ENCODE measurements around the gene PDSS2. TPM values are rescaled to one million over a fixed set of nuclear protein-coding genes. Genes with fewer than 3 reads are reported as not detected.
"Not testable (repeated sequence)": the region's sequence is repeated elsewhere in the genome, so short reads cannot be mapped to it uniquely, and the experiment has no call there.

The PDSS2 gene
- total RNA-seq, 4 donors from 2014 or later: 6.5 to 9.6 (median 8.8) TPM

DNA sequence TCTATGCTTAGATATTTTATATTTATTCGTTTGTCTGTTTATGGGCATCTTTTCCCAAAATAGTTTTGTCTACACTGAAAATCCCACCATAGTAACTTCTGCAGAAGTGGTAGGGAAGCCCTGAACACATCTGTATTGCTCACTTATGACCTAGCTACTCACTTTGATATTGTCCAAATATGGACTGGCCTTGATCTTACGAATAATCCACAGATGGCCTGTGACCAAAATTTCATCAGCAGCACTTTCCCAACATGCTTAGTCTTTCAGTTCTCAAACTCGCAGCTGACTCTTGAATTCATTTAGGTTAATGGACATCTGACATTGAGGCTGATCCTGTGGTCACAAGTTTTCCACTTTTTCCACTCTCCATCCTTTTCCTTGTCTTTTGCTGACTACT lies 263.2 kb downstream of the PDSS2 start:
- ATAC-seq (ENCODE audit: low FRiP score): no peak
- no peak for DNase-seq (ENCODE audit: low spot score)
- TF ChIP-seq, protein P1, sequence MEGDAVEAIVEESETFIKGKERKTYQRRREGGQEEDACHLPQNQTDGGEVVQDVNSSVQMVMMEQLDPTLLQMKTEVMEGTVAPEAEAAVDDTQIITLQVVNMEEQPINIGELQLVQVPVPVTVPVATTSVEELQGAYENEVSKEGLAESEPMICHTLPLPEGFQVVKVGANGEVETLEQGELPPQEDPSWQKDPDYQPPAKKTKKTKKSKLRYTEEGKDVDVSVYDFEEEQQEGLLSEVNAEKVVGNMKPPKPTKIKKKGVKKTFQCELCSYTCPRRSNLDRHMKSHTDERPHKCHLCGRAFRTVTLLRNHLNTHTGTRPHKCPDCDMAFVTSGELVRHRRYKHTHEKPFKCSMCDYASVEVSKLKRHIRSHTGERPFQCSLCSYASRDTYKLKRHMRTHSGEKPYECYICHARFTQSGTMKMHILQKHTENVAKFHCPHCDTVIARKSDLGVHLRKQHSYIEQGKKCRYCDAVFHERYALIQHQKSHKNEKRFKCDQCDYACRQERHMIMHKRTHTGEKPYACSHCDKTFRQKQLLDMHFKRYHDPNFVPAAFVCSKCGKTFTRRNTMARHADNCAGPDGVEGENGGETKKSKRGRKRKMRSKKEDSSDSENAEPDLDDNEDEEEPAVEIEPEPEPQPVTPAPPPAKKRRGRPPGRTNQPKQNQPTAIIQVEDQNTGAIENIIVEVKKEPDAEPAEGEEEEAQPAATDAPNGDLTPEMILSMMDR (IDR thresholded peaks at IDR 0.05): no peak

DNA sequence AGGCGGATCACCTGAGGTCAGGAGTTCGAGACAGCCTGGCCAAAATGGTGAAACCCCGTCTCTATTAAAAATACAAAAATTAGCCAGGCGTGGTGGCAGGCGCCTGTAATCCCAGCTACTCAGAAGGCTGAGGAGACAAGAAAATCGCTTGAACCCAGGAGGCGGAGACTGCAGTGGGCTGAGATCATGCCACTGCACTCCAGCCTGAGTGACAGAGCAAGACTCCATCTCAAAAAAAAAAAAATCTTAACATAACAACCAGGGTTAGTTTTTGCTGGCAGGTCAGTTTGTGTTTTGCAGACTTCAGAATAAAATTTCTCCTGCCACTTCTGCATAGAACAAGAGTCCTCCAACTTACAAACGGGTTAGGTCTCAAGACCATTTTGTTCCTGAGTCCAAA lies 264.6 kb downstream of the PDSS2 start:
- not testable (repeated sequence) for DNase-seq (ENCODE audit: low spot score); ATAC-seq (ENCODE audit: low FRiP score)

DNA sequence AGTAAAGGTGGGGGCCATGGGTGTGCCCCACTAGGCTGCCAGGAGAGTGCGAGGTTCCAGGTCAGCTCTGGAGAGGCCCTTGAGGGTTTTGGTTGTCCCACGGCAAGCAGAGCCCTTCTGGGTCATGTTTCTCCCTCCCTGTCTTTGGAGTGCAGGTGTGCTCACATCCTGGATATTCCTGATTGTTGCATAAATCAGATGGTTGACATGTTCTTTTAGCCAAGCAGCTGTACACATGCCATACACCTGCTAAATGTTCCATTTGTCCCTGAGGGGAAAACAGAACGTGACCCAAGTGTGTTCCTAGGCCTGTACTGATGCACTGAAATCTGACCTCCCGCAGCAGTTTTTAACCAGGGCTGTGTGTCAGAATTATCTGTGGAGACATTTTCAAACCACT lies 266.5 kb downstream of the PDSS2 start:
- DNase-seq (ENCODE audit: low spot score) (no peak), ATAC-seq (ENCODE audit: low FRiP score) (no peak)
- TF ChIP-seq, protein P1 (IDR thresholded peaks at IDR 0.05): no peak

GRCh38 chr6:107187630-107188029 lies 271.7 kb downstream of the PDSS2 start:
- TF ChIP-seq, protein P1 (IDR thresholded peaks at IDR 0.05): no peak
- DNase-seq (ENCODE audit: low spot score) (no peak), ATAC-seq (ENCODE audit: low FRiP score) (no peak)

GRCh38 chr6:107186047-107186446 lies 273.3 kb downstream of the PDSS2 start:
- DNase-seq (ENCODE audit: low spot score): no peak
- ATAC-seq (ENCODE audit: low FRiP score): no peak
- TF ChIP-seq, protein P1 (IDR thresholded peaks at IDR 0.05): no peak

DNA sequence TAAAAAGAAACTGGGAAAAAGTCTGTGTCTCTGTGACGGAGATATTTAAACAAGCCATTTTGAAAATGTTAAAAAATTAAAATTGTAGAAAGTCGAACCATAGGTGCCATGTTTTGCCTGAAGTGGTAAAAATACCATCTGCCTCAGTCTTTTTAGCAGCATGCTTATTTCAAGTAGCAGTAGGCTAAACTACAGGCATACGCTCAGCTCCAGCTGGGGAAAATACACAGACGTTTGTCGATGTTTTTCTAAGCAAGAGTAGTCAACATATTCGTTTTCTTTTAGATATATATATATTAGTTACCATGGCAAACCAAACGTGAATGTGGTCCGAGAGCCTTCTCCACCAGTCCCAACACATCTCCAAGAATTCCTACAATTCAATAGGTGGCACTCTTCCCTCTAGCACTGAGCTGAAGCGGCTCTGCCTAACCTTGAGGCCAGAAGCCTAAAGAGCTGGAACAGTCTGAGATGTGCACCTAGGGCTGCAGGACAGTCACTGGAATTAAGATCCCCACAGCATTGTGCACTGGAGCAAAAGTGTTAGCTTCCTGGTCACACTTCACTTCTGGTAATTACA lies 273.9 kb downstream of the PDSS2 start:
- DNase-seq (ENCODE audit: low spot score) (no peak), ATAC-seq (ENCODE audit: low FRiP score) (no peak)
- TF ChIP-seq, protein P1 (IDR thresholded peaks at IDR 0.05): no peak

GRCh38 chr6:107184435-107184834 lies 274.9 kb downstream of the PDSS2 start:
- DNase-seq (ENCODE audit: low spot score) (no peak), ATAC-seq (ENCODE audit: low FRiP score) (no peak)
- TF ChIP-seq, protein P1 (IDR thresholded peaks at IDR 0.05): no peak
